Measurements from ENCODE around the gene NEURL1. TPM values are rescaled to one million over a fixed set of nuclear protein-coding genes. Genes with fewer than 3 reads are reported as not detected.
"Not testable (repeated sequence)": the region's sequence is repeated elsewhere in the genome, so short reads cannot be mapped to it uniquely, and the experiment has no call there.

NEURL1 gene
- polyA plus RNA-seq, 10 donors, result 8.8 to 32.7 (median 24.5) TPM

GRCh38 chr10:103605359-103606096 is 112.0 kb downstream of the NEURL1 start:
- DNase-seq, result peak in 1 of 3 donors; percentile 64

GRCh38 chr10:103606097-103606438 is 112.6 kb downstream of the NEURL1 start:
- DNase-seq, result not testable (repeated sequence)

GRCh38 chr10:103607051-103607450 is 113.5 kb downstream of the NEURL1 start:
- DNase-seq, result not testable (repeated sequence)

- not testable (repeated sequence) for DNase-seq
Observed at GRCh38 chr10:103608056-103608455, 114.6 kb downstream of the NEURL1 start.

- DNase-seq, result no peak
Observed at GRCh38 chr10:103609231-103610082, 116.0 kb downstream of the NEURL1 start.

GRCh38 chr10:103610083-103610472 is 116.6 kb downstream of the NEURL1 start:
- DNase-seq, result no peak

GRCh38 chr10:103610921-103611511 is 117.5 kb downstream of the NEURL1 start:
- DNase-seq, result no peak

- no peak for DNase-seq
Observed at GRCh38 chr10:103612462-103613365, 119.2 kb downstream of the NEURL1 start.

- DNase-seq, result no peak
Observed at GRCh38 chr10:103613616-103614015, 120.1 kb downstream of the NEURL1 start.

- DNase-seq, result peak in 1 of 3 donors; percentile 77
Observed at GRCh38 chr10:103614306-103615158, 121.0 kb downstream of the NEURL1 start.

- peak; percentile 58 to 91 (median 74) for DNase-seq
Observed at GRCh38 chr10:103616705-103617601, 123.4 kb downstream of the NEURL1 start.

- no peak for DNase-seq
Observed at GRCh38 chr10:103617602-103618385, 124.3 kb downstream of the NEURL1 start.

- DNase-seq, result peak in 2 of 3 donors; percentile 75 to 77
Observed at GRCh38 chr10:103618575-103619423, 125.3 kb downstream of the NEURL1 start.

- DNase-seq, result no peak
Observed at GRCh38 chr10:103619424-103620351, 126.2 kb downstream of the NEURL1 start.

- DNase-seq, result peak in 1 of 3 donors; percentile 64
Observed at GRCh38 chr10:103620352-103620740, 126.8 kb downstream of the NEURL1 start.
